Epithelial cell of esophagus (primary cell): ENCODE results near the gene OST4.
"Not testable (repeated sequence)": the region's sequence is repeated elsewhere in the genome, so short reads cannot be mapped to it uniquely, and the experiment has no call there.

ENCODE experiments used
- DNase-seq: peaks from one replicate; pipeline ENCODE4 v3.0.0; 2010; ENCODE audit warnings: low read depth
- H3K4me3 ChIP-seq: 2 replicates; pipeline ENCODE4 v1.5.1; 2011; ENCODE audit warnings: mild to moderate bottlenecking, low read length, control low read depth
- TF ChIP-seq, protein P1 (sequence below): IDR thresholded peaks from 2 replicates; pipeline ENCODE4 v1.5.1; 2011; ENCODE audit warnings: low read depth, mild to moderate bottlenecking, low read length, control low read depth, inconsistent platforms; ENCODE audit not compliant: insufficient read depth; ENCODE audit errors: missing control alignments

The OST4 gene

GRCh38 chr2:27071277-27071989 lies at the start of gene OST4:
Gene OST4, minus strand, starts transcription at chr2:27071654.
- peak; percentile 95 for DNase-seq
- peak within 1 kb of the TSS; percentile 99 for H3K4me3 ChIP-seq
- TF ChIP-seq, protein P1, sequence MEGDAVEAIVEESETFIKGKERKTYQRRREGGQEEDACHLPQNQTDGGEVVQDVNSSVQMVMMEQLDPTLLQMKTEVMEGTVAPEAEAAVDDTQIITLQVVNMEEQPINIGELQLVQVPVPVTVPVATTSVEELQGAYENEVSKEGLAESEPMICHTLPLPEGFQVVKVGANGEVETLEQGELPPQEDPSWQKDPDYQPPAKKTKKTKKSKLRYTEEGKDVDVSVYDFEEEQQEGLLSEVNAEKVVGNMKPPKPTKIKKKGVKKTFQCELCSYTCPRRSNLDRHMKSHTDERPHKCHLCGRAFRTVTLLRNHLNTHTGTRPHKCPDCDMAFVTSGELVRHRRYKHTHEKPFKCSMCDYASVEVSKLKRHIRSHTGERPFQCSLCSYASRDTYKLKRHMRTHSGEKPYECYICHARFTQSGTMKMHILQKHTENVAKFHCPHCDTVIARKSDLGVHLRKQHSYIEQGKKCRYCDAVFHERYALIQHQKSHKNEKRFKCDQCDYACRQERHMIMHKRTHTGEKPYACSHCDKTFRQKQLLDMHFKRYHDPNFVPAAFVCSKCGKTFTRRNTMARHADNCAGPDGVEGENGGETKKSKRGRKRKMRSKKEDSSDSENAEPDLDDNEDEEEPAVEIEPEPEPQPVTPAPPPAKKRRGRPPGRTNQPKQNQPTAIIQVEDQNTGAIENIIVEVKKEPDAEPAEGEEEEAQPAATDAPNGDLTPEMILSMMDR, result no peak

DNA sequence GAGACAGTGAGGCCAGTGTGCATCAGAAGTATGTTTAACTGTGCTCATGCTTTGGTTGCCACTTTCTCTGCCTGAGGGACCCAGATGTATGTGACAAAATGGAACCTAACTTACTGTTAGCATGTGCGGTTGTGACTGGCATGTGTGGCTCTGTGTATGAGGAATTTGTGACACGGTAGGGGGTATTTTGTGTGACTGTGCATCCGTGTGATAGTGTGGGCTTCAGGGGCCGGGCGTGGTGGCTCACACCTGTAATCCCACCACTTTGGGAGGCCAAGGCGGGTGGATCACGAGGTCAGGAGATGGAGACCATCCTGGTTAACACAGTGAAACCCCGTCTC lies 47.8 kb upstream of the OST4 start:
- H3K4me3 ChIP-seq, result peak overlapping the region; percentile 38
- DNase-seq, result not testable (repeated sequence)

DNA sequence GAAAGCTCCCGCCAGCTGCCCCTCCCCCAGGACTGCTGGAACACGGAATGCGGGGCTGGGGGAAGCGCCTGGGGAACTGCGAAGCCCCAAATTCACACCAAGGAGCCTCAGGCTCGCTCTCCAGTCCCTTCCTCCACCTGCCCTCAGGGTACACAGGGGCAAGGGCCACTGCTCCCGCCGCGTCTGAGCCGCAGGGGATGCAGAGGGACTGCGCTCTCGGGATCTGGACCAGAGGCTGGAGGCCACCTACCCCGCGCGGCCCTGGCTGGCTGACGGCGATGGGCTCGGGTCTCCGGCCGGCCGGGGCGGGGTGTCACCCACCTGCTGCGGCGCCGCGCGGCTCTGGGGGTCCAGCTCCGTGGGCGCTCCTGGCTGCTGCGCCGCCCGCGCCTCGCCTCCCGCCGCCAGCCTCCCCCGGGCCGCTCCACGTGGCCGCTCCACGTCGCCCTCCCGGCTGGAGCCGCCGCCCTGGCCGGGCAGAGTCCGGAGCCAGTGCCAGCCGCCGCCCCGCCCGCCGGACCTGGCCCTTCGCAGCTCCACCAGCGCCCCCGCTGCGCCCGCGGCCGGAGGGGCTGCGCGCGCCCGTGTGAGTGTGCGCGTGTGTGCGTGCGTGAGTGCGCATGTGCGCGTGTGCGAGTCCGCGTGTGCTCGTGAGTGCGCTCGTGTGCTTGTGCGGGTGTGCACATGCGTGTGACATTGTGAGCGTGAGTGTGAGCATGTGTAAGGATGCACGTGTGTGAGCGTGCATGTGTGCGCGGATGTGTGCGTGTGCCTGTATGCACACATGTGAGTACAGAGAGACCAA lies 47.3 kb upstream of the OST4 start, which contains the start of gene CGREF1:
CGREF1 (minus strand) TSS at position 604 of the 805 bp plus-strand sequence. CDS start 14,762 bp downstream, outside the sequence.
- peak; percentile 9 for DNase-seq
- TF ChIP-seq, protein P1, result no peak
- peak within 1 kb of the TSS; percentile 52 for H3K4me3 ChIP-seq

GRCh38 chr2:27117995-27118524 lies 46.6 kb upstream of the OST4 start:
- no peak for DNase-seq
- TF ChIP-seq, protein P1, result no peak
- peak overlapping the region; percentile 52 for H3K4me3 ChIP-seq

DNA sequence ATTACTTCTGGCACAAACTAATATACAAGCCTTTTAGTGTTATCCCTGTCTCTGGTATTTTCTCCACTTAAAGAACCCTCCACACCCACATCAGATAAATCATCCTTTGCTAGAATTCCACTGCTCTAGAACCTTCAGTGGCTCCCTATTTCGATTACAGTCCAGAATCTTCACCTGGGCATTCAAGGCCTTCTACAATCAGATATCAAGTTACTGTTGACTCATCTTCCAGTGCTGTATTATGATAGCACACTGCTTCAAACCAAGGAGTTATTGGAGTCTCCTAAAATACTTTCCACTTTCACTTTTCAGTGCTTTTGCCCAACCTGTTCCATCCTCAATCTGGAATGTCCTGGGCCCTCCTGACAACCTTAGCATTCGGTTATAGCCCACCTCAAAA lies 44.1 kb upstream of the OST4 start:
- DNase-seq, result peak; percentile 16

GRCh38 chr2:27111392-27112078 lies 40.1 kb upstream of the OST4 start:
- not testable (repeated sequence) for H3K4me3 ChIP-seq, DNase-seq

More for the DNA sequence above, 44.1 kb upstream of the OST4 start:
- TF ChIP-seq, protein P1, result no peak
- no peak overlapping the region for H3K4me3 ChIP-seq

- not testable (repeated sequence) for DNase-seq, H3K4me3 ChIP-seq
These were observed 39.3 kb upstream of the OST4 start for GRCh38 chr2:27110603-27111352.

DNA sequence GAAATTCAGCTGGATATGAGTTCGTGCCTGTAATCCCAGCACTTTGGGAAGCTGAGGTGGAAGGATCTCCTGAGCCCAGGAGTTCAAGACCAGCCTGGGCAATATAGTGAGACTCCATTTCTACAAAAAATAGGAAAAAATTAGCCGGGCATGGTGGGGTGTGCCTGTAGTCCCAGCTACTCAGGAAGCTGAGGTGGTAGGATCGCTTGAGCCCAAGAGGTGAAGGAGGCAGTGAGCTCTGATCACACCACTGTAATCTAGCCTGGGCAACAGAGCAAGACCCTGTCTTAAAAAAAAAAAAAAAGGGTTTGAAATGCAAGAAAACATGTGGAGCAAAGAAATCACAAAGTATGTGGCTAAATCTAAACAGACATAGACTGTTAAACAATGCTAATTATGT lies 37.6 kb upstream of the OST4 start:
- TF ChIP-seq, protein P1, result no peak
- H3K4me3 ChIP-seq, result no peak overlapping the region
- DNase-seq, result no peak
